GM23338 (cell line): ENCODE measurements around the gene XKRX. TPM values are rescaled to one million over a fixed set of nuclear protein-coding genes. Genes with fewer than 3 reads are reported as not detected.

Experiments
- ATAC-seq: fragments of 200-7000 bp; cut with Tn5 transposase; 3 replicates; pipeline ENCODE4 v1.9.1; 2020
- DNase-seq: peaks from one replicate; pipeline ENCODE4 v3.0.0-alpha.2; 2015; ENCODE audit warnings: low spot score
- H2AFZ ChIP-seq: fragments of 200-600 bp; sonication (generic); 2 replicates; pipeline ENCODE4 v1.8.0; 2016; ENCODE audit warnings: antibody characterized with exemption, mild to moderate bottlenecking, moderate library complexity
- H3F3A ChIP-seq: fragments of 200-600 bp; sonication (generic); replicated peaks from 2 replicates; pipeline ENCODE4 v1.8.0; 2017; ENCODE audit warnings: antibody characterized with exemption, mixed run types, low read depth
- H3K27ac ChIP-seq: fragments of 200-600 bp; sonication (generic); 2 replicates; pipeline ENCODE4 v1.6.1; 2016; ENCODE audit warnings: low read depth
- H3K27me3 ChIP-seq: fragments of 200-600 bp; sonication (generic); 2 replicates; pipeline ENCODE4 v1.8.0; 2016; ENCODE audit warnings: mild to moderate bottlenecking, mixed run types, moderate library complexity; ENCODE audit not compliant: insufficient read depth
- H3K36me3 ChIP-seq: fragments of 200-600 bp; sonication (generic); 2 replicates; pipeline ENCODE4 v1.8.0; 2016; ENCODE audit warnings: mild to moderate bottlenecking; ENCODE audit not compliant: insufficient read depth
- H3K4me1 ChIP-seq: fragments of 200-600 bp; sonication (generic); 2 replicates; pipeline ENCODE4 v1.8.0; 2016; ENCODE audit warnings: mild to moderate bottlenecking, moderate library complexity; ENCODE audit not compliant: insufficient read depth
- H3K4me2 ChIP-seq: fragments of 200-600 bp; sonication (generic); 2 replicates; pipeline ENCODE4 v1.7.1; 2017; ENCODE audit warnings: mixed run types
- H3K4me3 ChIP-seq: fragments of 200-600 bp; sonication (generic); 2 replicates; pipeline ENCODE4 v1.6.1; 2016; ENCODE audit warnings: mixed run types
- H3K79me2 ChIP-seq: fragments of 200-600 bp; sonication (generic); replicated peaks from 2 replicates; pipeline ENCODE4 v1.8.0; 2017; ENCODE audit warnings: mild to moderate bottlenecking; ENCODE audit not compliant: insufficient read depth
- H3K9me2 ChIP-seq: fragments of 200-600 bp; sonication (generic); 2 replicates; pipeline ENCODE4 v1.8.0; 2017; ENCODE audit not compliant: insufficient read depth
- H4K20me1 ChIP-seq: fragments of 200-600 bp; sonication (generic); replicated peaks from 2 replicates; pipeline ENCODE4 v1.8.0; 2017; ENCODE audit warnings: mild to moderate bottlenecking; ENCODE audit not compliant: insufficient read depth
- H3K27ac Mint-ChIP-seq: 2 replicates; pipeline ENCODE4 v1.8.0; 2020; ENCODE audit warnings: inconsistent platforms, mild to moderate bottlenecking, moderate library complexity, mixed read lengths
- H3K27me3 Mint-ChIP-seq: 3 replicates; pipeline ENCODE4 v1.8.0; 2022; ENCODE audit warnings: low read depth, mild to moderate bottlenecking, moderate library complexity, mixed read lengths, inconsistent platforms; ENCODE audit not compliant: insufficient read depth, poor library complexity
- H3K36me3 Mint-ChIP-seq: 3 replicates; pipeline ENCODE4 v1.8.0; 2021; ENCODE audit warnings: low read depth, mild to moderate bottlenecking, inconsistent platforms, moderate library complexity, mixed read lengths
- H3K4me1 Mint-ChIP-seq: 3 replicates; pipeline ENCODE4 v1.8.0; 2020; ENCODE audit warnings: mild to moderate bottlenecking, inconsistent platforms, mixed read lengths
- H3K4me3 Mint-ChIP-seq: 3 replicates; pipeline ENCODE4 v1.8.0; 2021; ENCODE audit warnings: moderate library complexity, mild to moderate bottlenecking, inconsistent platforms, mixed read lengths
- H3K9me3 Mint-ChIP-seq: 3 replicates; pipeline ENCODE4 v1.8.0; 2020; ENCODE audit warnings: moderate library complexity, mild to moderate bottlenecking, inconsistent platforms, mixed read lengths
- CREB1 ChIP-seq: fragments of 250-450 bp; sonication (Bioruptor Pico); IDR thresholded peaks from 2 replicates; pipeline ENCODE4 v1.5.0; 2020; ENCODE audit warnings: low read depth, mild to moderate bottlenecking, moderate library complexity
- CTCF ChIP-seq, 2 experiments: fragments of 200-600 bp in 1 of 2; sonication (generic) in 1 of 2; conservative IDR thresholded peaks; 2 replicates each; pipeline versions ENCODE4 v1.5.1 to v1.6.1; 2016 to 2017; ENCODE audit warnings: antibody characterized with exemption in 2 of 2, low read depth in 2 of 2, mild to moderate bottlenecking in 2 of 2, moderate library complexity in 1 of 2
- ETS1 ChIP-seq: IDR thresholded peaks from 2 replicates; pipeline ENCODE4 v1.6.1; 2016; ENCODE audit warnings: antibody characterized with exemption
- EZH2phosphoT487 ChIP-seq: fragments of 200-600 bp; sonication (generic); IDR thresholded peaks from one replicate; pipeline ENCODE4 v1.8.1; 2018; ENCODE audit warnings: antibody characterized with exemption; ENCODE audit not compliant: unreplicated experiment
- JUNB ChIP-seq: IDR thresholded peaks from one replicate; pipeline ENCODE4 v1.6.1; 2016; ENCODE audit warnings: antibody characterized with exemption; ENCODE audit not compliant: unreplicated experiment
- NANOG ChIP-seq: IDR thresholded peaks from 2 replicates; pipeline ENCODE4 v1.6.1; 2016; ENCODE audit warnings: antibody characterized with exemption, borderline replicate concordance
- POLR2AphosphoS5 ChIP-seq: IDR thresholded peaks from 2 replicates; pipeline ENCODE4 v1.6.1; 2016; ENCODE audit warnings: antibody characterized with exemption, low read depth
- REST ChIP-seq: IDR thresholded peaks from one replicate; pipeline ENCODE4 v1.6.1; 2018; ENCODE audit warnings: antibody characterized with exemption; ENCODE audit not compliant: unreplicated experiment
- STAT1 ChIP-seq: IDR thresholded peaks from one replicate; pipeline ENCODE4 v1.6.1; 2016; ENCODE audit warnings: antibody characterized with exemption; ENCODE audit not compliant: unreplicated experiment
- ZNF462 ChIP-seq: fragments of 250-450 bp; sonication (Bioruptor Pico); IDR thresholded peaks from 2 replicates; pipeline ENCODE4 v1.5.0; 2020; ENCODE audit warnings: mild to moderate bottlenecking, moderate library complexity
- polyA plus RNA-seq: library from polyadenylated mRNA; unstranded; fragments of >200 nt; fragmentation: Nextera tagmentation; extraction: Ambion mirVana; gene quantifications from 2 replicates; pipeline ENCODE4 v1.2.1, GENCODE V29; 2016
- total RNA-seq: library from RNA; depleted of rRNA; stranded (reverse); fragments of >200 nt; shearing (Covaris generic); gene quantifications from 2 replicates; pipeline ENCODE4 v1.2.3, GENCODE V29; 2014

XKRX gene
- total and polyA plus RNA-seq, 2 experiments from 2014 or later = 0.16 to 0.83 TPM

GRCh38 chrX:100924375-100924774 is 4.3 kb downstream of the XKRX start:
- no peaks in the 10 kb centered on the region for H4K20me1 ChIP-seq
- no peak overlapping the region for H3K27ac Mint-ChIP-seq
- H3K4me3 Mint-ChIP-seq = no peak overlapping the region
- TF ChIP-seq REST = no peak
- TF ChIP-seq CTCF (conservative IDR thresholded peaks at IDR 0.05; ENCODE audit: low read depth in 2 of 2) = no peak
- no peak for TF ChIP-seq EZH2phosphoT487
- no peak for TF ChIP-seq CREB1
- no peak for TF ChIP-seq STAT1
- TF ChIP-seq ZNF462 (CRISPR knock-in tag) = no peak
- no peak for TF ChIP-seq NANOG
- no peak for TF ChIP-seq POLR2AphosphoS5
- no peak for TF ChIP-seq ETS1
- TF ChIP-seq JUNB = no peak
- H3K9me3 Mint-ChIP-seq = no peaks in the 10 kb centered on the region
- no peak overlapping the region for H3K27ac ChIP-seq
- peaks cover 12% of the 10 kb centered on the region for H3K27me3 Mint-ChIP-seq
- no peak overlapping the region for H3K4me3 ChIP-seq
- ATAC-seq (no peak), DNase-seq (no peak)
- H3K9me2 ChIP-seq = no peaks in the 10 kb centered on the region
- no peaks in the 10 kb centered on the region for H3K36me3 ChIP-seq
- no peaks in the 10 kb centered on the region for H3F3A ChIP-seq
- no peak overlapping the region for H2AFZ ChIP-seq
- H3K27me3 ChIP-seq = peaks cover 13% of the 10 kb centered on the region
- no peaks in the 10 kb centered on the region for H3K36me3 Mint-ChIP-seq
- no peaks in the 10 kb centered on the region for H3K79me2 ChIP-seq
- H3K4me2 ChIP-seq = no peak overlapping the region
- peaks cover 2% of the 10 kb centered on the region; the same call in 1 of the 3 replicates for H3K4me1 Mint-ChIP-seq
- H3K4me1 ChIP-seq = no peaks in the 10 kb centered on the region
